ENCODE results near the gene CD3E.

DNA sequence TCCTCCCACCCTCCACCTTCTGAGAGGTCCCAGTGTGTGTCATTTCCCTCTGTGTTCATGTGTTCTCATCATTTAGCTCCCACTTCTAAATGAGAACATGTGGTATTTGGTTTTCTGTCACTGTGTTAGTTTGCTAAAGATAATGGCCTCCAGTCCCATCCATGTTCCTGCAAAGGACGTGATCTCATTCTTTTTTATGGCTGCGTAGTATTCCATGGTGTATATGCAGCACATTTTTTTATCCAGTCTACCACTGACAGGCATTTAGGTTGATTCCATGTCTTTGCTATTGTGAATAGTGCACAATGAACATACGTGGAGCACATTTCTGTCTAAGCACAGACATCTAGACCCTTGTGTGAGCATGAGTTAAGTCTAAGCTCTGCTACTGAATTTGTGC lies 5.7 kb downstream of the CD3E start:
- TF ChIP-seq, protein P1, sequence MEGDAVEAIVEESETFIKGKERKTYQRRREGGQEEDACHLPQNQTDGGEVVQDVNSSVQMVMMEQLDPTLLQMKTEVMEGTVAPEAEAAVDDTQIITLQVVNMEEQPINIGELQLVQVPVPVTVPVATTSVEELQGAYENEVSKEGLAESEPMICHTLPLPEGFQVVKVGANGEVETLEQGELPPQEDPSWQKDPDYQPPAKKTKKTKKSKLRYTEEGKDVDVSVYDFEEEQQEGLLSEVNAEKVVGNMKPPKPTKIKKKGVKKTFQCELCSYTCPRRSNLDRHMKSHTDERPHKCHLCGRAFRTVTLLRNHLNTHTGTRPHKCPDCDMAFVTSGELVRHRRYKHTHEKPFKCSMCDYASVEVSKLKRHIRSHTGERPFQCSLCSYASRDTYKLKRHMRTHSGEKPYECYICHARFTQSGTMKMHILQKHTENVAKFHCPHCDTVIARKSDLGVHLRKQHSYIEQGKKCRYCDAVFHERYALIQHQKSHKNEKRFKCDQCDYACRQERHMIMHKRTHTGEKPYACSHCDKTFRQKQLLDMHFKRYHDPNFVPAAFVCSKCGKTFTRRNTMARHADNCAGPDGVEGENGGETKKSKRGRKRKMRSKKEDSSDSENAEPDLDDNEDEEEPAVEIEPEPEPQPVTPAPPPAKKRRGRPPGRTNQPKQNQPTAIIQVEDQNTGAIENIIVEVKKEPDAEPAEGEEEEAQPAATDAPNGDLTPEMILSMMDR (conservative IDR thresholded peaks at IDR 0.05), result no peak
- no peak for TF ChIP-seq EZH2 (IDR thresholded peaks at IDR 0.05; ENCODE audit: low read depth)

Data from PC-9 (cell line).